ENCODE results near the gene MGARP.
"Not testable (repeated sequence)": the region's sequence is repeated elsewhere in the genome, so short reads cannot be mapped to it uniquely, and the experiment has no call there.

The MGARP gene
- total RNA-seq = 0.04 to 0.12 reads per million in 2 experiments

DNA sequence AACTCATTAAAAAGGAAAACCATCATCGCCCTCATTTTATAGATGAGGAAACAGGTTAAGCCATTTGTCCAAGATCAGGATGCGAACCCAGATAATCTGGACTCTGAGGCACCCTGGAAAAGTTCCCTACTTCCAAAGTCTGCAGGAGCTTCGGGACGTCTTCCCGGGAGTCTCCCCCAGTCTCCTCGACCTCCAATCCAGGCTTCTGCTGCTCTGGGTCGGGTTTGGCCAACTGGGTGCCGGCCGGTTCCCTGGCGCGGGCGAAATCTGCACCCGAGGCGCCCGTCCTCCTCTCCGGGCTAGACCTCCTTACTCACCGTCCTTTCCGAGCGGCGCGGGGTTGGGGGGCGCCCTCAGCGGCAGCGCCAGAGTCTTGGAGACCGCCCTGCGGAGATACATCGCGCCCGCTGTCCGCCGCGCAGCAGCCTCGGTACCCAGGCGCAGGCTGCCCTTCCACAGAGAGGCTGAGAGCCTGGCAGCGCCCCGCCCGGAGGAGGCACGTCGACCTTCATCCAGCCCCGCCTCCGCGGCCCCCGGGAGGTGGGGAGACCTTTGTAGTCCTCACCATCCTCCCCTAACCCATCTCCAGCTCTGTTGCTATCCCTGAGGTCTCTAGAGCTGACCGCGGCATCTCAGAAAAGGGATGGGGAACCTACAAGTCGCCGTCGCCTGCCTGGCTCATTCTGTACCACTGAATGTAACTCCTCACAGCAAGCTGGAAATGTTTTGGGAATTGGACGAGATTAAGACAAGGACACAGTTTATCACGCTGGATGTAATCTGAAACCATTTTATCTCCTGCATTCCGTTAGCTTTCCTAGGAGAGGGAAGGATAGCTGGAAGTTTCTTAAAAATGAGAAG, at the start of gene MGARP:
TSS of gene MGARP (minus strand) at position 466 of the 861 bp plus-strand sequence. CDS start at position 399, 67 bp downstream.
- DNase-seq (ENCODE audit: low read depth) = no peak

GRCh38 chr4:139329665-139330200, 49.7 kb upstream of the MGARP start:
- no peak for DNase-seq (ENCODE audit: low read depth)

GRCh38 chr4:139324620-139325019, 44.6 kb upstream of the MGARP start:
- no peak for DNase-seq (ENCODE audit: low read depth)

DNA sequence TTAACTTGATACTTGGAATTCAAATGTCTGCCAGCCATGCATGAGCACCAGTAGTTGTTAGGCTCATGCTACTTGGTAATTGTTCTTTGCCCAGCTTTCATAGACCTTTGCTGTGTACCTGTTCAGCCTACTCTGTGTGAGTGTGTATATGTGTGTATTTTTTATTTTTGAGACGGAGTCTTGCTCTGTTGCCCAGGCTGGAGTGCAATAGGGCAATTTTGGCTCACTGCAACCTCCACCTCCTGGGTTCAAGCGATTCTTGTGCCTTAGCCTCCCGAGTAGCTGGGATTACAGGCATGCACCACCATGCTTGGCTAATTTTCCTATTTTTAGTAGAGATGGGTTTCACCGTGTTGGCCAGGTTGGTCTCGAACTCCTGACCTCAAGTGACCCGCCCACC, 42.5 kb upstream of the MGARP start:
- not testable (repeated sequence) for DNase-seq (ENCODE audit: low read depth)

DNA sequence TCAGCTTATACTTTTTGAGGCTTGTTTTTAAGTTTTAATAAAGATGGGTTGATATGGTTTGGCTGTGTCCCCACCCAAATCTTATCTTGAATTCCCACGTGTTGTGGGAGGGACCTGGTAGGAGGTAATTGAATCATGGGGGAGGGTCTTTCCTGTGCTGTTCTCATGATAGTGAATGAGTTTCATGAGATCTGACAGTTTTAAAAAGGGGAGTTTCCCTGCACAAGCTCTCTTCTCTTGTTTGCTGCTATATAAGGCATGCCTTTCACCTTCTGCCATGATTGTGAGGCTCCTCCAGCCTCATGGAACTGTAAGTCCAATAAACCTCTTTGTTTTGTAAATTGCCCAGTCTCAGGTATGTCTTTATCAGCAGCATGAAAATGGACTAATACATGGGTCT, 42.0 kb upstream of the MGARP start:
- DNase-seq (ENCODE audit: low read depth) = not testable (repeated sequence)

DNA sequence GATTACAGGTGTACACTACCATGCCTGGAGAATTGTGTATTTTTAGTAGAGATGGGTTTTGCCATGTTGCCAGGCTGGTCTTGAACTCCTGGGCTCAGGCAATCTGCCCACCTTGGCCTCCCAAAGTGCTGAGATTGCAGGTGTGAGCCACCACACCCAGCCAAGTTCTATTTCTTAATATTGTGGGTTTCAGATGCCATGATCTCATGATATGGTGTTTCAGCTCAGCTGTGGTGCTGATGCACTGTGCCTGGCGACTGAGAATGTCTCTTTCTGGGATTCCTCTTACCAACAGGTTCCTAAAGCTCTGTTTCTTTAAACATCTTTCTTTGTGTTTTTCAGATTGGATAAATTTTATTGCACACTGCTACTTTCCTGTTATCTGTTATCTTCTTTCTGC, 39.5 kb upstream of the MGARP start:
- no peak for DNase-seq (ENCODE audit: low read depth)

DNA sequence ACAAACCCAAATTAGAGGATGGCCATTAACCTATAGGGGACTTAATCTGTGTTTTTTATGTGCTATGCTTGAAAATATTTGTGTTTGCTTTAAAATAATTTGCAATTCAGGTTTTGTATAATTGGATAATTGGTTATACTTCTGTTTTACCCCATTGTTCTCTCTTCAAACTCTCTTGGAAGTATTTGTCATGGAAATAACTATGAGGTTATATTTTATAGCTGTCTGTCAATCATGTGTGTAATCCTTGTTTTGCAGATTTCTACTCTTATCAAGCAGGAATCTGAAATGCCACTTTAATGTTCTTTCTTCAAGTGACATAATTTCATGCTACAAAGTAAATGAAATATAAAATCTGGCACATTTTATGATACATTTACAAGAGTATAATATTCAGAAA, 37.6 kb upstream of the MGARP start:
- no peak for DNase-seq (ENCODE audit: low read depth)

DNA sequence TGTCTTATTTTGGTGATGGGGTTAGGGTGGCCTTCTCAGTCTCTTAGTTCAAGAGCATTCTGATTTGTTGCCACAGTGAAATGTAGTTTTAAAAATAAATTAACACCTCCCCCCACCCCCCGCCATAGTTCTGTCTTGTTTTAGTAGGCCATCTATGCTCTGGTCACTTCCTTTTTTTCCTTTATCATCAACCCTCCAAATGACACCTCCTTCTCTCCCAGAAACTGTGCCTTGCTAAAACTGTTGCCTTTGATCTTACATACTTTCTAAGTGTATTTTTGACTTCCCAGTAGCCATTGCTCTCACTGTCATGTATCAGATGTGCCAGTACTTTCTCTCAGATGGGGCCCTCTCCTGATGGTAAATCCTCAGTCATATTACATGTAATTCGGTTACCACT, 36.7 kb upstream of the MGARP start:
- no peak for DNase-seq (ENCODE audit: low read depth)

- DNase-seq (ENCODE audit: low read depth) = no peak
Observed at GRCh38 chr4:139315221-139315675, 35.2 kb upstream of the MGARP start.

- DNase-seq (ENCODE audit: low read depth) = no peak
Observed at GRCh38 chr4:139314047-139314800, 34.2 kb upstream of the MGARP start.

DNA sequence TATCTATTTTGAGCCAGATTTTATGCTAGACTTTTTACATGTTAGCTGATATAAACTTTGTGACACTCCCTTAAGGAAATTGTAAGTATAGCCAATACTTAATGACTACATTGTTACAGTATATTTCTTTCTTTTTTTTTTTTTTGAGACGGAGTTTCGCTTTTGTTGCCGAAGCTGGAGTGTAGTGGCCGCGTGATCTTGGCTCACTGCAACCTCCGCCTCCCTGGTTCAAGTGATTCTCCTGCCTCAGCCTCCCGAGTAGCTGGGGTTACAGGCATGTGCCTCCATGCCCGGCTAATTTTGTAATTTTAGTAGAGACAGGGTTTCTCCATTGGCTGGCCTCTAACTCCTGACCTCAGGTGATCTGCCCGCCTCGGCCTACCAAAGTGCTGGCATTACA, 33.4 kb upstream of the MGARP start:
- DNase-seq (ENCODE audit: low read depth) = not testable (repeated sequence)

DNA sequence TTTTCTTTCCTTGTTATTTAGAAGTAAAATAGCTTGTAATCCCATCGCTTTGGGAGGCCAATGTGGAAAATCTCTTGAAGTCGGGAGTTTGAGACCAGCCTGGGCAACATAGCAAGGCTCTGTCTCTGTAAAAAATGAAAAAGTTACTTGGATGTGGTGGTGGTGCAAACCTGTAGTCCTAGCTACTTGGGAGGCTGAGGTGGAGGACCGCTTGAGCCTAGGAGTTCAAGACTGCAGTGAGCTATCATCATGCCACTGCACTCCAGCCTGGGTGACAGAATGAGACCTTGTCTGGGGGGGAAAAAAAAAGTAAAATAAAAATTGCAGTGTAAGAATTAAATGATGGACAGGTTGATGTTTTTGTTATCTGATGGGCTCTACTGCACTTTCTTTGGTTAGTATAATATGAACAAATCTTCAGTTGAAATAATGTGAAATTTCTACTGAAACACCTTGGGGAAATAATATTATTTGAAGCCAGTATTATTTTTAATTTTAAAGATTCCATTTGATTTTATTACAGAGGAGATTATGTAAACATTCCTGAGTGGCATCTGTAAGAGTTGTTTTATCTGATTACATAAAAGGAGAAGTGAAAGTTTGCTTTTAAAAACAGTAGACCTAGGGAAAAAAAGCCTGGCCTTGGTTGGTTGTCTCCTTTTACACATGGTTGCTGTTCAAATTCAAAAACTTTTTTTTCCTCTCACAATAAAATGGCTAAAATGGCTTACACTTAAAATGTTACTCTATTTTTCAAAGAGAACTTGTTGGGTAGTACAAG, 32.7 kb upstream of the MGARP start:
- no peak for DNase-seq (ENCODE audit: low read depth)

- DNase-seq (ENCODE audit: low read depth) = no peak
Observed at GRCh38 chr4:139311909-139312308, 31.9 kb upstream of the MGARP start.

DNA sequence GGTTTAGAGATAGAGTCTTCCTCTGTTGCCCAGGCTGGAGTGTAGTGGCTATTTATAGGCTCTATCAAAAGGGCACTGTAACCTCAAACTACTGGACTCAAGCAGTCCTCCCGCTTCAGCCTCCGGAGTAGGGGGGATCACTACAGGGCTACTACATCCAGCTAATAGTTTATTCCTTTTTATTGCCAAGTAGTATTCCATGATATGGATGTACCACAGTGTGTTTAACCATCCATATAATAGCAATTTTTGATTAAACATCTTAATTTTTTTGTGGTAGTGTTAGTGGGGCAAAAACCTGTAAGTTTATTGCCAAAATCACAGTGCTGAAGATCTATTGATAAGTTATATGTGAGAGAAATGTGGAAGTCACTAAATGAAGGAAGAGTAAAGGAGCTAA, 24.9 kb upstream of the MGARP start:
- DNase-seq (ENCODE audit: low read depth) = no peak

DNA sequence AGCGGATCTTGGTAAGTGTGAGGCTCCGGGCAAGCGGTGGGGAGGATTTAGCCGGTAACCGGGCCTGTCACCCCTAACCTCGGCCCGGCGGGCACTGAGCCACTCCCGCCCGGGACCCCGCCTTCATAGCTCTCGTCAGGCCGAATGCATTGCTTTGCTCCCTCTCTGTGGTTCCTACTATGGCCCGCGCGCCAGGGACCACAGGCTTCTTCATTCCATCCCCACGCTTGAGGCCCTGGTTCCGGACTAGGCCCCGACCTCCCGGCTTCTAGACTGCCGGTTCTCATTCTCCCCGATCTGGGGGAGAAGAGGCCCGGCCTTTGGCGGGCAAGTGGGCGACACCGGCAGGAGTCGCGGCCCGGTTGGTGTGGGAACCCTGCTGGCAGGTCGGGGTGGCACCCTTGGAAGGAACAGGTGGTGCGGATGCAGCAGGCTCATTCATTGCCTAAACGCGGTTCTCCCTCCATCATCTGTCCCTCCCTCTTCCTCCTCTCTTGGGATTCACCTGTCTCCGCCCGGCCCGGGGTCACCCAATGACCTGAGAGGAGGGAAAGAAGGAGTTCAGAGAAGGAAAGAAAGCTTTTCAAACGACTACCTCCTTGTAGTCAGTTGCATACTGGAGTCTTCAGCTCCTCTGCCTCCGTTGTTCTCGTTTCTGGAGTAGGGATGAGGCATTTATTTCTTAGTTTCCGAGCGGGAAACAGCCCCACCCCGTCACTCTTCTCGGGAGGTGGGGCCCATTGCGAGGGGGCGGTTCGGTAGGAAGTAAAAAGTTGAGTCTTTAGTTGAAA, 22.0 kb upstream of the MGARP start, which contains the start of gene NDUFC1:
TSS of gene NDUFC1 (minus strand) at position 657 of the 791 bp plus-strand sequence. CDS start 6,679 bp downstream, outside the sequence.
- DNase-seq (ENCODE audit: low read depth) = peak; percentile 52

DNA sequence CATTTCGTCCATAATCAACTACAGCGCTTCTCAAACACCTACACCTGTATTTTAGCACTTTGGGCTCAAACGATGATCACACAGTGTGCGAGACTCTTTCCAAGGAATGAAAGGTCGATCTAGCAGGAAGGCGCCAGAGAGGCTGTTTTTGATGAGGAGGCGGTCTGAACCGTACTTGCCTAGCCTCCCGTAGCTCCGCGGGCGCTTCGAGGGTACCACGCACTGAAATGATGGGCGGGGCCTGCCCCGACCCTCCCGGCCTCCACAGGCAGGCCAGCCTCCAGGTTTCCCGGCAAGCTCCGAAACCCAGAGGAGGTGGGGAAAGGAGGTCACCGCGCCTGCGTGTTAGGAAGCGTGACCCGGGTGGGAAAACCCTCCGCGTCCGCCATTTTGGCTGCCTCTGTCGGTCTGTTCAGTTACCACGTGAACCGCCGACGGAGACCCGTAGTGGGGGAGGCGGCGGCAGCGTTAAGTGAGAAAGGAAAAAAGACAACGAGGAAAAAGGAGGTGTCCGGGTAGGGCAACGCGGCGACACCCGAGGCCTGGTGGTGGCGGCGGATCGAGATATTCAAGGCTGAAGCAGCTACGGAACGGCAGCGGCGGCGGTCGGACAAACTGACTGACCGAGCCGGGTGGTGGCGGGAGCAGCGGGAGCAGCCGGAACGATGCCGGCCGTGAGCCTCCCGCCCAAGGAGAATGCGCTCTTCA, 21.2 kb upstream of the MGARP start, which contains the start of gene NAA15:
TSS of gene NAA15 (plus strand) at position 393 of the 708 bp plus-strand sequence. CDS start at position 666, 273 bp downstream.
- peak; percentile 98 for DNase-seq (ENCODE audit: low read depth)

DNA sequence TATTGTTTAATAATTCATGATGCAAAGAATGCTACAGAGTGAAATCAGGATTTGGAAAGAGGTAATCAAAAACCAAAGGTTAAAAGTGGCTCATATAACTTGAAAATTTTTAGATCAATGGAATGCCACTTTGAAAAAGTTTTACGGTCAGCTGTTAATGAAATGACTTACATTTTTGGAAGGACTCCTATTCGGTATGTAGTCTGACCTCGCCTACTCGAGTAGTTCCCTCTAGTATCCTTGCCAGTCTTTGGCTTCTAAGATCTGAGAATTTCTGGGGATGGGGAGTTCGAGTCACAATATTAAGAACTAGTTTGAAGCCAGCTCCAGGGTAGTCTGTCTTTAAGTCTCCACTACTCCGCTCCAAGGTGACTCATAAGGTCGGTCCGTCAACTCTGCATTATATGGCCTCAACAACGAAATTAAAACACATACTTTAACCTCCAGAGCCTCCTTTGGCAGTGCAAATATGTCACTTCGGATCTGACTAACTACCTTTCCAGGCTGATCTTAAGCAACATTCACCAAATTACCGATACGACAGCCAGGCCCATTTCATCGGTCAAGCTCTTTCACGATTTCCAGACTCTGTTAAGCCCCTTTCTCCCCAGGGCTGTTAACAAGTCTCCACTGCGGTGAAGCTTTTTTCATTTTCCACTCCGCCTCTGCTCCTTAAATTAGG, 20.5 kb upstream of the MGARP start:
- DNase-seq (ENCODE audit: low read depth) = no peak

GRCh38 chr4:139299536-139299935, 19.5 kb upstream of the MGARP start:
- no peak for DNase-seq (ENCODE audit: low read depth)

DNA sequence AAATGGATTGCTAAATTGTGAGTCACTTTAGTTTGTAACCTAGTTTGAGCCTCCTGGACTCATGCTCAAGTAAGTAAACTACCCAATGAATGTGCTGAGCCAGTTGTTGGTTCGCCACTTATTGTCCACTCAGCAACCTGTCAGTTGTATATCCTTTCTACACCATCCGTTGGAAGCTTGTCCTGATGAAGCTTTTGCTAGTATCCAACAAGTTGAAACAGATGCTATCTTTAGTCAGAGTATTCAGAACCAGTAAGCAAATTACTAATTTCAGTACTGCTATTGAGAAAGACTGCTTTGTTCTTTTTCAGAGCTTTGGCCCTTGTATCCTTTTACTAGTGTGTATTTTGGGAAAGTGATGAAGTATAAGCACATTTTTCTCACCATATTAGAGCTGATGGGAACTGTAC, 17.0 kb upstream of the MGARP start:
- DNase-seq (ENCODE audit: low read depth) = no peak

DNA sequence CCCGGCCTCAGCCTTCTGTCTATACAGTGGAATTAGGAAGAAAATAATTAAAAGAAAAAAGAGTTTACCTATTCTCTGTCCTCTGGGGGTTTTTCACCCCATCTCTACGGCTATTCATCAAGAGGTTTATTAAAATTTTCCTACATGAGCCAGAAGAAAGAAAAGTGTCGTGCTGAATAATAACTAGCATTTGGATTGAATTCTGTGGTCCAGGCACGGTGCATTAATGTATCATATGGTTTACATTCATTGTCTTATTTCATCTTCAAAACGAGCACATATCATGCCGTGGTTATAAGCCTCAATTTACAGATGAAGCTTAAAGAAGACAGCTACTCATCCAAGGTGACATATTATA, 15.9 kb upstream of the MGARP start:
- DNase-seq (ENCODE audit: low read depth) = no peak
